H1 (cell line): ENCODE data around the gene PPP4R3C.

Experiments used
- BRCA1 ChIP-seq: IDR thresholded peaks from 2 replicates; pipeline ENCODE4 v1.6.1; 2012; ENCODE audit warnings: low read depth, low read length, improper control_type of control experiment
- E2F6 ChIP-seq: IDR thresholded peaks from 2 replicates; pipeline ENCODE4 v1.6.1; 2012; ENCODE audit warnings: inconsistent platforms
- MAX ChIP-seq: IDR thresholded peaks from 2 replicates; pipeline ENCODE4 v1.6.1; 2012; ENCODE audit warnings: inconsistent platforms
- USF2 ChIP-seq: IDR thresholded peaks from 2 replicates; pipeline ENCODE4 v1.6.1; 2011; ENCODE audit warnings: low read length, improper control_type of control experiment
- TF ChIP-seq, protein P1 (sequence below), 3 experiments: IDR thresholded peaks; 1 replicate in 2 of 3; 2 replicates in 1 of 3; pipeline versions ENCODE4 v1.5.1 to v1.6.1; 2011; ENCODE audit warnings: low read length in 3 of 3, mild to moderate bottlenecking in 3 of 3, inconsistent platforms in 2 of 3, low read depth in 1 of 3, moderate library complexity in 1 of 3; ENCODE audit not compliant: insufficient read depth in 1 of 3; ENCODE audit errors: control extremely low read depth in 1 of 3

DNA sequence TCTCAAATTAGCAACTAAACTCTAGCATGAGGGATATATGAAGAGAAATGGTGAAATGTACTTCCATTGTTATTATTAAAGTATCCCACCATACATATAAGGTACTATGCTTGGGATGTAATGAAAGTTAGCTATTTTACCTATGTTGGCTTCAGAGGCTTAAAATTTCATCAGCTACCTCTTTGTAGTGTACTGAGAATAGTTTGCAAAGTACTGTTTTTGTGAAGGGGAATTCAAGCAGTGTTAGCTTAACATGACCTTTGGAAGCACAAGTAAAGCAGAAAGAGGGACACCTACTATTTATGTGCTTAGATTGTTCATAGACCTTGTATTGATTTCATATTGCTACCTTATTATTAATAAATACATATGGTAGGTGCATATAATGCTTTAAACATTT, 11.8 kb downstream of the PPP4R3C start:
- no peak for TF ChIP-seq USF2
- no peak for TF ChIP-seq E2F6
- TF ChIP-seq BRCA1, result no peak
- TF ChIP-seq, protein P1, sequence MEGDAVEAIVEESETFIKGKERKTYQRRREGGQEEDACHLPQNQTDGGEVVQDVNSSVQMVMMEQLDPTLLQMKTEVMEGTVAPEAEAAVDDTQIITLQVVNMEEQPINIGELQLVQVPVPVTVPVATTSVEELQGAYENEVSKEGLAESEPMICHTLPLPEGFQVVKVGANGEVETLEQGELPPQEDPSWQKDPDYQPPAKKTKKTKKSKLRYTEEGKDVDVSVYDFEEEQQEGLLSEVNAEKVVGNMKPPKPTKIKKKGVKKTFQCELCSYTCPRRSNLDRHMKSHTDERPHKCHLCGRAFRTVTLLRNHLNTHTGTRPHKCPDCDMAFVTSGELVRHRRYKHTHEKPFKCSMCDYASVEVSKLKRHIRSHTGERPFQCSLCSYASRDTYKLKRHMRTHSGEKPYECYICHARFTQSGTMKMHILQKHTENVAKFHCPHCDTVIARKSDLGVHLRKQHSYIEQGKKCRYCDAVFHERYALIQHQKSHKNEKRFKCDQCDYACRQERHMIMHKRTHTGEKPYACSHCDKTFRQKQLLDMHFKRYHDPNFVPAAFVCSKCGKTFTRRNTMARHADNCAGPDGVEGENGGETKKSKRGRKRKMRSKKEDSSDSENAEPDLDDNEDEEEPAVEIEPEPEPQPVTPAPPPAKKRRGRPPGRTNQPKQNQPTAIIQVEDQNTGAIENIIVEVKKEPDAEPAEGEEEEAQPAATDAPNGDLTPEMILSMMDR (IDR thresholded peaks at IDR 0.05; ENCODE audit: control extremely low read depth in 1 of 3, insufficient read depth in 1 of 3, low read depth in 1 of 3, low read length in 3 of 3), result no peak
- TF ChIP-seq MAX, result no peak
